ENCODE measurements around the gene UBC. TPM values are rescaled to one million over a fixed set of nuclear protein-coding genes. Genes with fewer than 3 reads are reported as not detected.
A peak's percentile ranks its signal among the peaks of the same experiment; 100 is the strongest.

The UBC gene
- 1,852 and 1,911 TPM in 2 replicates for total RNA-seq (2014; rRNA removed; shearing (Covaris generic))
- polyA plus RNA-seq (2014; cell fraction: nucleus; rRNA removed) = 800 and 1,047 TPM in 2 replicates

- DNase-seq (ENCODE audit: extremely low read depth, low read depth) = peak; percentile 83
Observed at GRCh38 chr12:124914392-124915238, at the start of gene UBC. TSS of gene UBC (minus strand) at chr12:124914650. CDS start at chr12:124913771, 879 bp downstream.

GRCh38 chr12:124963211-124963610 is 48.8 kb upstream of the UBC start:
- DNase-seq (ENCODE audit: extremely low read depth, low read depth) = no peak

GRCh38 chr12:124961055-124961454 is 46.6 kb upstream of the UBC start:
- DNase-seq (ENCODE audit: extremely low read depth, low read depth) = no peak

- DNase-seq (ENCODE audit: extremely low read depth, low read depth) = no peak
Observed at GRCh38 chr12:124956571-124956970, 42.1 kb upstream of the UBC start.

GRCh38 chr12:124954771-124955170 is 40.3 kb upstream of the UBC start:
- no peak for DNase-seq (ENCODE audit: extremely low read depth, low read depth)

- DNase-seq (ENCODE audit: extremely low read depth, low read depth) = no peak
Observed at GRCh38 chr12:124953689-124954405, 39.4 kb upstream of the UBC start.

- DNase-seq (ENCODE audit: extremely low read depth, low read depth) = no peak
Observed at GRCh38 chr12:124952801-124953200, 38.4 kb upstream of the UBC start.

GRCh38 chr12:124952295-124952694 is 37.8 kb upstream of the UBC start:
- no peak for DNase-seq (ENCODE audit: extremely low read depth, low read depth)

- no peak for DNase-seq (ENCODE audit: extremely low read depth, low read depth)
Observed at GRCh38 chr12:124949779-124950728, 35.6 kb upstream of the UBC start.

- DNase-seq (ENCODE audit: extremely low read depth, low read depth) = no peak
Observed at GRCh38 chr12:124949066-124949465, 34.6 kb upstream of the UBC start.

GRCh38 chr12:124947561-124948398 is 33.3 kb upstream of the UBC start:
- DNase-seq (ENCODE audit: extremely low read depth, low read depth) = no peak

- DNase-seq (ENCODE audit: extremely low read depth, low read depth) = no peak
Observed at GRCh38 chr12:124947013-124947412, 32.6 kb upstream of the UBC start.

GRCh38 chr12:124946447-124946793 is 32.0 kb upstream of the UBC start:
- no peak for DNase-seq (ENCODE audit: extremely low read depth, low read depth)

- no peak for DNase-seq (ENCODE audit: extremely low read depth, low read depth)
Observed at GRCh38 chr12:124941170-124941527, 26.7 kb upstream of the UBC start.

GRCh38 chr12:124940393-124941169 is 26.1 kb upstream of the UBC start:
- peak; percentile 96 for DNase-seq (ENCODE audit: extremely low read depth, low read depth)

GRCh38 chr12:124940143-124940392 is 25.6 kb upstream of the UBC start:
- DNase-seq (ENCODE audit: extremely low read depth, low read depth) = no peak

GRCh38 chr12:124939421-124940142 is 25.1 kb upstream of the UBC start:
- peak; percentile 95 for DNase-seq (ENCODE audit: extremely low read depth, low read depth)

- peak; percentile 95 for DNase-seq (ENCODE audit: extremely low read depth, low read depth)
Observed at GRCh38 chr12:124939079-124939420, 24.6 kb upstream of the UBC start.

GRCh38 chr12:124938587-124938986 is 24.1 kb upstream of the UBC start:
- peak; percentile 40 for DNase-seq (ENCODE audit: extremely low read depth, low read depth)
